Measurements from ENCODE around the gene MAPK10.

DNA sequence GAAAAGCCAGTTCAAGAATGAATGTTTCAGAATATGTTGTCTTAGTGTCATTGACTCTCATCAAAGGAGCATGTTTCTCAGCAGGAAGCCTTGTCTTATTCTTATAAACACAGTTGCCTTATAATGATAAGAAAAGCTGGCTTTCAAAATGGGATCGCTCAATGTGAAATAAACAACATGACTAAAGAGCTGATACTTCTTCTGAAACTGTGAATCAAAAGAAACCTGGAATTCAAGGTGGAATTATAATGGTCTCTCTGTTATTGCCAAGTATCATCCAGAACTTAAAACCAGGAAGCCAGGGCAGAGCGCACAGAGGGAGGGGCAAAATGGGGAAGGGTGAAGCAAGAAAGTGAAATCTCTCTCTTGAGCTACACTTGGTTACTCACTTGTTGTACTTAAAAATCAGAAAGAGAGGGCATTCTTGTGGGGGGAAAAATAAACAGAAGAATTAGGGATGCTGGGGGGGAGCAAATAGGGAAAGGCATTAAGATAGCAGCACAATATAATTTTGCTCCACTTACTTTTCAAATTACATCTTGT is 270.0 kb downstream of the MAPK10 start:
- TF ChIP-seq CTCF (IDR thresholded peaks at IDR 0.05; ENCODE audit: poor library complexity) = no peak
- no peak for TF ChIP-seq EZH2phosphoT487 (IDR thresholded peaks at IDR 0.05; ENCODE audit: low read depth, severe bottlenecking, unreplicated experiment)

Data from hepatocyte (in vitro differentiated cells).